ENCODE measurements around the gene FBXW12. TPM values are rescaled to one million over a fixed set of nuclear protein-coding genes. Genes with fewer than 3 reads are reported as not detected.

FBXW12 gene
- polyA plus RNA-seq, 1 donor from 2014 or later, result not detected

DNA sequence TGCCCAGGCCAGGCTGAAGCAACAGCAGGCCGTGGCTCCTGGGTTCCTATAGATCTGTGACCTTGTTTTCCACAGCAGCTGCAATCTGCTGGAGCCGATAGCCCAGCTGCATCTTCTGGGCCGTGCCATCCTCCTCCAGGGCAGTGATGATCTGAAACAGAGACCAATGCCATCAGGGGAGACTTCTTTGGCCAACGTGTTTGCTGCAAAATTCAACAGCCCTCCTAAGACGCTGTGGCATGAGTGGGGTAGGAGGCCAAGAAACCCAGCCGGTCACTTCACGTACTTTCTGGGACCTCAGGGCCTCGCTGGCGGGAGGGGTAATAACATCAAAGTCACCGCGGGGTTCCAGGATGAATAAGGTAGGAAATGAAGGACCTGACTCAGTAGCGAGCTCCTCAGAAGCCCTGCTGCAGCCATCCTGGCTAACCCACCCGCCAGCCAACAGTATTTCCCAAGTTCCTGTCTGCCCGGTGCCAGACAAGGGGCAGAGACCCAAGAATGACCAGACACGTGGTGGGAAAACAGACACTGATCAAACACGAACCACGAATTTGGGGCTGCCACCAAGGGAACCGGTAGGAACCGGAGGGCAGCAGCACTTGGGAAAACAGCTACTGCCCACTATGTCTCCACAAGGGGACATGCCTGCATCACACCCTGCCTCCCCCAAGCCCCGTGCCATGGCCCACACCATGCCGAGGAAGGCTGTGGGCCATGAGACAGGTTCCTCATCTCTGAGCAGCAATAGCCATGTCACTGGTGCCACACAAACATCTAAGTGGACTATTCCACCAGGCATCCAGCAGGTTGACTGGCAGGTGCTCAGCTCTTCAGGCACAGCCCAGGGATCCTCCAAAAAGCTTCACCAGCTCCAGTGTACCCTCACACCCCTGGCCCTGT, 32.7 kb downstream of the FBXW12 start:
- TF ChIP-seq EZH2 (IDR thresholded peaks at IDR 0.05; ENCODE audit: borderline replicate concordance, insufficient read depth, low read length, poor library complexity, severe bottlenecking), result no peak
- H4K20me1 ChIP-seq (ENCODE audit: insufficient read depth), result no peaks in the 10 kb centered on the region
- H3K4me3 ChIP-seq (ENCODE audit: low read length), result no peak overlapping the region

DNA sequence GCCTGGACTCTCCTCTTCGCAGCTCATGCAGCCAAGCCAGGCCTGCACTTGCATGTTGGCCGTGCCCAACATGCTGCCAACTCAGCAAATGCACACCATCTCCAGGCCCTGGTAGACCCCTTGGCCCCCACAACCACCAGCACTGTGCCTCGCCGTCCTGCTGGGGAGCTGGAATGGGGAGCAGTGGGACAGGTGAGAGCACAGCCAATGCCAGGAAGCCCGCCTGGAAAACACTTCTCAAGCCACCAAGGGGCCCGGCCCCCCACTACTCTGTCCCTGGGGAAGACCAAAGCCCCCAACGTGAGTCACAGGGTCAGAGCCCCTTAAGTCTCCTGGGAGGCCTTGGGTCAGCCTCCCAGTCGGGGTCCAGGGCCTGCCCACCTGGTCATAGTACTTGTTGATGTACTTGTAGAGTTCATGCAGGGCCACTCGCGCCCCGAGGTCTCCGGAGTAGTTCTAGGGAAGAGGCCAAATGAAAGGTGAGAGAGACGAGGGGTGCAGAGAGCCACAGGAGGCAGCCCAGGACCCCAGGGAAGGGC, 33.4 kb downstream of the FBXW12 start:
- Histone ChIP-seq H3F3A (ENCODE audit: insufficient read depth, low read length, poor library complexity, severe bottlenecking) (no peaks in the 10 kb centered on the region), H3K79me2 (replicated peaks; ENCODE audit: insufficient read depth, low read length) (no peaks in the 10 kb centered on the region), H3K4me2 (ENCODE audit: low read length) (no peak overlapping the region), H3K36me3 (ENCODE audit: insufficient read depth, low read length) (peaks cover 5% of the 10 kb centered on the region), H3K27me3 (ENCODE audit: insufficient read depth, low read depth, low read length) (no peaks in the 10 kb centered on the region), H3K4me3 (ENCODE audit: low read length) (no peak overlapping the region), H2AFZ (ENCODE audit: low read depth, low read length) (no peak overlapping the region), H3K27ac (ENCODE audit: low read length) (no peak overlapping the region), H3K9me3 (ENCODE audit: low read length) (no peaks in the 10 kb centered on the region), H4K20me1 (ENCODE audit: insufficient read depth) (no peaks in the 10 kb centered on the region), H3K9me2 (ENCODE audit: insufficient read depth, low read length) (no peaks in the 10 kb centered on the region), H3K9ac (ENCODE audit: low read length) (no peak overlapping the region)
- TF ChIP-seq, protein P1, sequence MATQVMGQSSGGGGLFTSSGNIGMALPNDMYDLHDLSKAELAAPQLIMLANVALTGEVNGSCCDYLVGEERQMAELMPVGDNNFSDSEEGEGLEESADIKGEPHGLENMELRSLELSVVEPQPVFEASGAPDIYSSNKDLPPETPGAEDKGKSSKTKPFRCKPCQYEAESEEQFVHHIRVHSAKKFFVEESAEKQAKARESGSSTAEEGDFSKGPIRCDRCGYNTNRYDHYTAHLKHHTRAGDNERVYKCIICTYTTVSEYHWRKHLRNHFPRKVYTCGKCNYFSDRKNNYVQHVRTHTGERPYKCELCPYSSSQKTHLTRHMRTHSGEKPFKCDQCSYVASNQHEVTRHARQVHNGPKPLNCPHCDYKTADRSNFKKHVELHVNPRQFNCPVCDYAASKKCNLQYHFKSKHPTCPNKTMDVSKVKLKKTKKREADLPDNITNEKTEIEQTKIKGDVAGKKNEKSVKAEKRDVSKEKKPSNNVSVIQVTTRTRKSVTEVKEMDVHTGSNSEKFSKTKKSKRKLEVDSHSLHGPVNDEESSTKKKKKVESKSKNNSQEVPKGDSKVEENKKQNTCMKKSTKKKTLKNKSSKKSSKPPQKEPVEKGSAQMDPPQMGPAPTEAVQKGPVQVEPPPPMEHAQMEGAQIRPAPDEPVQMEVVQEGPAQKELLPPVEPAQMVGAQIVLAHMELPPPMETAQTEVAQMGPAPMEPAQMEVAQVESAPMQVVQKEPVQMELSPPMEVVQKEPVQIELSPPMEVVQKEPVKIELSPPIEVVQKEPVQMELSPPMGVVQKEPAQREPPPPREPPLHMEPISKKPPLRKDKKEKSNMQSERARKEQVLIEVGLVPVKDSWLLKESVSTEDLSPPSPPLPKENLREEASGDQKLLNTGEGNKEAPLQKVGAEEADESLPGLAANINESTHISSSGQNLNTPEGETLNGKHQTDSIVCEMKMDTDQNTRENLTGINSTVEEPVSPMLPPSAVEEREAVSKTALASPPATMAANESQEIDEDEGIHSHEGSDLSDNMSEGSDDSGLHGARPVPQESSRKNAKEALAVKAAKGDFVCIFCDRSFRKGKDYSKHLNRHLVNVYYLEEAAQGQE (IDR thresholded peaks at IDR 0.05; ENCODE audit: borderline replicate concordance), result no peak
- TF ChIP-seq SMC3 (conservative IDR thresholded peaks at IDR 0.05; ENCODE audit: poor library complexity), result no peak
- TF ChIP-seq POLR2AphosphoS5 (IDR thresholded peaks at IDR 0.05), result no peak
- no peak for TF ChIP-seq EP300 (conservative IDR thresholded peaks at IDR 0.05; ENCODE audit: poor library complexity, severe bottlenecking)
- TF ChIP-seq EZH2 (IDR thresholded peaks at IDR 0.05; ENCODE audit: borderline replicate concordance, insufficient read depth, low read length, poor library complexity, severe bottlenecking), result no peak
- no peak for TF ChIP-seq RAD21 (conservative IDR thresholded peaks at IDR 0.05)
- TF ChIP-seq MXI1 (conservative IDR thresholded peaks at IDR 0.05; ENCODE audit: poor library complexity, severe bottlenecking), result no peak
- no peak for TF ChIP-seq TAF1 (IDR thresholded peaks at IDR 0.05; ENCODE audit: low read depth)
- TF ChIP-seq, protein P2, sequence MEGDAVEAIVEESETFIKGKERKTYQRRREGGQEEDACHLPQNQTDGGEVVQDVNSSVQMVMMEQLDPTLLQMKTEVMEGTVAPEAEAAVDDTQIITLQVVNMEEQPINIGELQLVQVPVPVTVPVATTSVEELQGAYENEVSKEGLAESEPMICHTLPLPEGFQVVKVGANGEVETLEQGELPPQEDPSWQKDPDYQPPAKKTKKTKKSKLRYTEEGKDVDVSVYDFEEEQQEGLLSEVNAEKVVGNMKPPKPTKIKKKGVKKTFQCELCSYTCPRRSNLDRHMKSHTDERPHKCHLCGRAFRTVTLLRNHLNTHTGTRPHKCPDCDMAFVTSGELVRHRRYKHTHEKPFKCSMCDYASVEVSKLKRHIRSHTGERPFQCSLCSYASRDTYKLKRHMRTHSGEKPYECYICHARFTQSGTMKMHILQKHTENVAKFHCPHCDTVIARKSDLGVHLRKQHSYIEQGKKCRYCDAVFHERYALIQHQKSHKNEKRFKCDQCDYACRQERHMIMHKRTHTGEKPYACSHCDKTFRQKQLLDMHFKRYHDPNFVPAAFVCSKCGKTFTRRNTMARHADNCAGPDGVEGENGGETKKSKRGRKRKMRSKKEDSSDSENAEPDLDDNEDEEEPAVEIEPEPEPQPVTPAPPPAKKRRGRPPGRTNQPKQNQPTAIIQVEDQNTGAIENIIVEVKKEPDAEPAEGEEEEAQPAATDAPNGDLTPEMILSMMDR (IDR thresholded peaks at IDR 0.05; ENCODE audit: poor library complexity, severe bottlenecking), result no peak

More for the DNA sequence above, 32.7 kb downstream of the FBXW12 start:
- no peaks in the 10 kb centered on the region for H3K9me3 ChIP-seq (ENCODE audit: low read length)
- H3K27me3 ChIP-seq (ENCODE audit: insufficient read depth, low read depth, low read length), result no peaks in the 10 kb centered on the region
- no peak overlapping the region for H3K4me2 ChIP-seq (ENCODE audit: low read length)
- H3K9ac ChIP-seq (ENCODE audit: low read length), result no peak overlapping the region
- H3F3A ChIP-seq (ENCODE audit: insufficient read depth, low read length, poor library complexity, severe bottlenecking), result no peaks in the 10 kb centered on the region
- H3K36me3 ChIP-seq (ENCODE audit: insufficient read depth, low read length), result peaks cover 5% of the 10 kb centered on the region
- no peaks in the 10 kb centered on the region for H3K79me2 ChIP-seq (replicated peaks; ENCODE audit: insufficient read depth, low read length)
- H3K27ac ChIP-seq (ENCODE audit: low read length), result no peak overlapping the region
- H3K9me2 ChIP-seq (ENCODE audit: insufficient read depth, low read length), result no peaks in the 10 kb centered on the region
- H2AFZ ChIP-seq (ENCODE audit: low read depth, low read length), result no peak overlapping the region
